ENCODE measurements around the gene GABPA. TPM values are rescaled to one million over a fixed set of nuclear protein-coding genes. Genes with fewer than 3 reads are reported as not detected.

GABPA gene
- total and polyA plus RNA-seq, 9 of the 15 experiments (the other 6 are each of a cell fraction or from before 2014, with no cell fraction given) = 8.9 to 35.7 (median 22.8) TPM

DNA sequence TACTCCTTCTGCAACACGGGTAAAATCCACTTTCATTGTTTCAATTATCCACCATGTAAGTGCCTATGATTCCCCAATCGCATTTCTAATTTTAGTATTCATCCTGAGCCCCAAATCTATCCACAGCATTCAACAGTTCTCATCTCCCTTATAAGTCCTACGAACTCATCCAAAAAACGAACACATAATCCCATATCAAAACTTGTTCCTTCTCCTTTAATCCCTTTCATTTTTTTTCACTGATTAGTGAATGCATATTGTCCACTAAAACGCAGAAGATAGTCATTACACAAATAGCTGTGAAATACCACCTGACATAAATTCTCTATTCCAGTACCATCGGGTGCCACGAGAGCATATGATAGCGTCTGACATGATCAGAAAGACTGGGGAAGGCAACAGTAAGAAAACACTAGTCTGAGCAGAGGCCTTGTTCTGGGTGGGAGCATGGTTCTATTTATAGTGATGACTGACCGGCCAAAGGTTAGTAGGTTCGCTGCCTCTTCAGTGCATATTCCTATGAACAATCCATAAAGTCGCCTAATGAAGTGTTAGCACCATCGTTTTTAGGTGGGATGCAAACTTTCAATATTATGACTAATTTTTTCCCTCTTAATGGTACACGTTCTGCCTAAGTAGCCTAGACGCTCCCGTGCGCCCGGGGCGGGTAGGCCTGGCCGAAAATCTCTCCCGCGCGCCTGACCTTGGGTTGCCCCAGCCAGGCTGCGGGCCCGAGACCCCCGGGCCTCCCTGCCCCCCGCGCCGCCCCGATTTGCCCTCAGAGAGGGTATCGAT, 716 bp upstream of the GABPA start:
- no peaks in the 10 kb centered on the region for H3K9me1 ChIP-seq (ENCODE audit: control insufficient read depth, insufficient read depth, low read length)
- FAIRE-seq (peak; percentile 56), ATAC-seq (peak; percentile 55), DNase-seq (ENCODE audit: extremely low read depth in 1 of 4, low spot score in 3 of 4) (peak in 2 of 4 experiments; percentile 28 to 65)
- H3K4me3 ChIP-seq = peak overlapping the region; percentile 93
- H3K27ac ChIP-seq (ENCODE audit: extremely low read depth, low read depth, low read length) = peak overlapping the region; percentile 98
- intact Hi-C loops (cut with micrococcal nuclease) (loop anchor here (2.0 kb wide), 1 partner anchor 67 kb away; no protein-coding TSS in a partner anchor), in situ Hi-C loops (cut with MboI) (no loop called here)
- under 1% methylated on average over 25 of the region's 30 CpGs for WGBS (ENCODE audit: insufficient coverage, low coverage, missing lambda C conversion rate)
- peak overlapping the region; percentile 98 for H2AFZ ChIP-seq (ENCODE audit: low read depth, low read length)
- peaks cover 94% of the 10 kb centered on the region for H3K79me2 ChIP-seq (ENCODE audit: control insufficient read depth, insufficient read depth, low read length)
- H3K36me3 ChIP-seq (ENCODE audit: control insufficient read depth, insufficient read depth, low read length) = peaks cover 45% of the 10 kb centered on the region
- peak overlapping the region; percentile 98 for H3K4me2 ChIP-seq (ENCODE audit: insufficient read depth, low read length)
- H3K9me3 ChIP-seq (replicated peaks; ENCODE audit: control insufficient read depth, insufficient read depth, low read depth, low read length) = no peaks in the 10 kb centered on the region
- H3K27me3 ChIP-seq (ENCODE audit: control insufficient read depth in 2 of 2, insufficient read depth in 2 of 2, low read length in 2 of 2) = no peaks in the 10 kb centered on the region
- ChIA-PET CTCF (ENCODE audit: low intra/inter-chr PET ratio) (interaction anchor here (0.6 to 0.7 kb wide), 2 partner anchors 17 to 32 kb away, joined by 3 to 6 read pairs; no protein-coding TSS in a partner anchor), POLR2A (interaction anchor here (0.7 to 2.6 kb wide), 6 partner anchors 13 to 1608 kb away, joined by 4 to 10 read pairs (median 6); no protein-coding TSS in a partner anchor)
- TSS peak; percentile 47 for BruUV-seq (replicated peaks)
- peak overlapping the region; percentile 95 to 97 for H3K9ac ChIP-seq (ENCODE audit: insufficient read depth in 1 of 2, low read depth in 2 of 2, low read length in 2 of 2)
- H4K20me1 ChIP-seq (replicated peaks; ENCODE audit: control insufficient read depth, insufficient read depth, low read length) = no peaks in the 10 kb centered on the region; the same call in 1 of the 2 replicates
- peaks cover 7 to 21% of the 10 kb centered on the region in 2 experiments; a peak in 4 of 5 replicates for H3K4me1 ChIP-seq (replicated peaks in 1 of 2; ENCODE audit: control insufficient read depth in 2 of 2, insufficient read depth in 2 of 2, low read length in 2 of 2)
- TF ChIP-seq SRSF9 (IDR thresholded peaks at IDR 0.05; ENCODE audit: borderline replicate concordance, low read depth, low read length) = no peak
- TF ChIP-seq PCBP1 (IDR thresholded peaks at IDR 0.05; ENCODE audit: low read depth, low read length, poor library complexity, severe bottlenecking) = no peak
- 0 out of 2 replicates have a peak, but pooled peaks have one; percentile 17 for TF ChIP-seq GTF2A2 (tag; IDR thresholded peaks at IDR 0.05)
- TF ChIP-seq ARNT (IDR thresholded peaks at IDR 0.05) = 0 out of 4 replicates have a peak, but pooled peaks of 1 of the 2 experiments have one; percentile 22
- TF ChIP-seq, protein P1, sequence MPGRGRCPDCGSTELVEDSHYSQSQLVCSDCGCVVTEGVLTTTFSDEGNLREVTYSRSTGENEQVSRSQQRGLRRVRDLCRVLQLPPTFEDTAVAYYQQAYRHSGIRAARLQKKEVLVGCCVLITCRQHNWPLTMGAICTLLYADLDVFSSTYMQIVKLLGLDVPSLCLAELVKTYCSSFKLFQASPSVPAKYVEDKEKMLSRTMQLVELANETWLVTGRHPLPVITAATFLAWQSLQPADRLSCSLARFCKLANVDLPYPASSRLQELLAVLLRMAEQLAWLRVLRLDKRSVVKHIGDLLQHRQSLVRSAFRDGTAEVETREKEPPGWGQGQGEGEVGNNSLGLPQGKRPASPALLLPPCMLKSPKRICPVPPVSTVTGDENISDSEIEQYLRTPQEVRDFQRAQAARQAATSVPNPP (IDR thresholded peaks at IDR 0.05; ENCODE audit: borderline replicate concordance, insufficient read depth, insufficient read length) = no peak
- no peak for TF ChIP-seq ELF2 (CRISPR knock-in tag; IDR thresholded peaks at IDR 0.05)
- TF ChIP-seq RBM22 (IDR thresholded peaks at IDR 0.05; ENCODE audit: low read depth, low read length, poor library complexity, severe bottlenecking) = peak; percentile 57
- 0 out of 2 replicates have a peak, but pooled peaks have one; percentile 18 for TF ChIP-seq NCOA6 (IDR thresholded peaks at IDR 0.05)
- 0 out of 2 replicates have a peak, but pooled peaks have one; percentile 46 for TF ChIP-seq ZZZ3 (IDR thresholded peaks at IDR 0.05)
- no peak for TF ChIP-seq ASH1L (IDR thresholded peaks at IDR 0.05; ENCODE audit: borderline replicate concordance, low read depth, partially characterized antibody)
- TF ChIP-seq ZNF696 (CRISPR knock-in tag; conservative IDR thresholded peaks at IDR 0.05) = no peak
- TF ChIP-seq TFAM (CRISPR knock-in tag; conservative IDR thresholded peaks at IDR 0.05) = no peak
- 0 out of 4 replicates have a peak, but pooled peaks of 1 of the 2 experiments have one; percentile 22 for TF ChIP-seq HDAC1 (IDR thresholded peaks at IDR 0.05)
- TF ChIP-seq ZNF121 (CRISPR knock-in tag; conservative IDR thresholded peaks at IDR 0.05) = no peak
- no peak for TF ChIP-seq JUNB (CRISPR knock-in tag; conservative IDR thresholded peaks at IDR 0.05)
- TF ChIP-seq NCOA2 (IDR thresholded peaks at IDR 0.05; ENCODE audit: partially characterized antibody in 2 of 2) = no peak
- TF ChIP-seq MNT (conservative IDR thresholded peaks at IDR 0.05) = peak in 1 of 2 experiments; percentile 10; a peak in 3 of 4 replicates
- TF ChIP-seq ZSCAN29 (IDR thresholded peaks at IDR 0.05) = peak; percentile 74; the same call in 1 of the 2 replicates
- TF ChIP-seq ARID2 (IDR thresholded peaks at IDR 0.05) = 0 out of 2 replicates have a peak, but pooled peaks have one; percentile 35
- TF ChIP-seq ZNF274 (IDR thresholded peaks at IDR 0.05; ENCODE audit: borderline replicate concordance, low read depth, low read length) = no peak
